ENCODE measurements around the gene AMER1.
"Not testable (repeated sequence)": the region's sequence is repeated elsewhere in the genome, so short reads cannot be mapped to it uniquely, and the experiment has no call there.

AMER1 gene

DNA sequence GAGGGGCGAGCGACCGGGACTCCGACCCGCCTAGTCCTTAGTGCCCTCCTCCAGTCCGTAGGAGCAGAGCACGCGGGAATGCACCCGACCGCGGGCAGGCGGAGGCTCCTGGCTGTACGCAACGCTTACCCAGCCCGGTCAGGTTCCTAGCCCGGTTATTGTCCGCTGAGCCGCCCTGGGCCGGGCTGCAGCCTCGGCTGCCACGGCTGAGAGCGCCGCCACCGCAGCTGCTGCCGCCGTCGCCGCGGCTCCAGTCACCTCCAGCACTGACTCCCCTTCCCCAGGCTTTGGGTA is at the start of gene AMER1:
AMER1 (minus strand) TSS at position 268 of the 294 bp plus-strand sequence. CDS start 12,422 bp downstream, outside the sequence.
- DNase-seq (ENCODE audit: low read depth), result no peak

DNA sequence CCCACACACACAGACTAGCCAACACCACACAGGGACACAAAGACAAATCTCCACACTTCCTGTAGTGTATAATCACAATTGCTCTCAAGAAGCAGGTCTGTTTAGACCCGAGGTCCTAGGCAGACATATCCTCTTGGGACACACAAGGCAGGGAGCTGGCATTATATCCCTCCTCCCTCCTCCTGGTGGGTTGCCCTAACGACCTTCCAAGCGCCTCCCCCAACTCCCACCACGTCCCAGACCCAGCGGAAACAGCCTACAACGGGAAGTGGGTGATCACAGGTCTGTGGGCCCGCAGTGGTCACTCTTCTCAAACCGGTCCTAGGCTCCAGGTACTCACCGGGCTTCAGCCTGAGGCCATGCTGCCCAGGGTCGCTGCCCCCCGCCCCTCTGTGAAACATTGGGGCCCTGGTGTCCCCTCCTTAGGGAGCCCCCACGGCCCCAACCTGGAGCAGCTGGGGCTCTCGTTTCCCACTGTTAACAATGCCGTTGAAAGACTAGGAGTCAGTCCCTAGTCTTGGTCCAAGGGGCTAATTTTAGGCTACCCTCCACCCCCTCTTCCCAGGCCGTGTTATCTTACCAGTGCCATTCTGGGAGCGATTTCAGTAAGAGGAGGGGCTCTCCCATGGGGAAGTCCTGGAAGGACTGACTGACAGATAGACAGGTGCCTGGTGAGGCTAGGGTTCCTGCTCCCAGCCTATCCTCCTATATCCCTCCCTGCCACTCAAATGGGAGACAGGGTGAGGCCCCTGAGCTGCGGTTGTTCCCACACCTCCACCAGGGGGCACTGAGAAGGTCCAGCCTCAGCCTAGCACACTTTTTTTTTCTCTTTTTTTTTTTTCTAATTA is 24.8 kb upstream of the AMER1 start, which contains the start of gene ASB12:
ASB12 (minus strand) TSS at position 485 of the 848 bp plus-strand sequence. CDS start 4,957 bp downstream, outside the sequence.
- no peak for DNase-seq (ENCODE audit: low read depth)

DNA sequence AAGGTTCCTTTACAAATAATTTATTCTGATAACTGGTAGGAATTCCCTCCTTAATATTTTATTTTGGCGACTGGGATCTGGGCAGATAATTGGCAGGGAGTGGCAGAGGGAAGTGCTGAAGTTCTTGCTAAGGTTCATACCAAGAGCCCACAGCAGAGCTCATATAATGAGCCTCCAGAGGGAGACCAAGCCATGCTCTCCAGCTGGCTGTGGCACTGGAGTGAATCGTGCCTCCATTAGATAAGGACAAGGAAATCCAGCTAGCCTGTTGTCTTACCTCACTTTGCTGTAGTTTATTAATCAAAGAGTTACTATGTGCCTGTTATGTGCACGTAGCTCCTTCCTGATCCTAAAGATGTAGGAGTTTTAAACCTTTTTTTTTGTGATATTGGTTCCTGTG is 23.6 kb upstream of the AMER1 start:
- DNase-seq (ENCODE audit: low read depth), result no peak

DNA sequence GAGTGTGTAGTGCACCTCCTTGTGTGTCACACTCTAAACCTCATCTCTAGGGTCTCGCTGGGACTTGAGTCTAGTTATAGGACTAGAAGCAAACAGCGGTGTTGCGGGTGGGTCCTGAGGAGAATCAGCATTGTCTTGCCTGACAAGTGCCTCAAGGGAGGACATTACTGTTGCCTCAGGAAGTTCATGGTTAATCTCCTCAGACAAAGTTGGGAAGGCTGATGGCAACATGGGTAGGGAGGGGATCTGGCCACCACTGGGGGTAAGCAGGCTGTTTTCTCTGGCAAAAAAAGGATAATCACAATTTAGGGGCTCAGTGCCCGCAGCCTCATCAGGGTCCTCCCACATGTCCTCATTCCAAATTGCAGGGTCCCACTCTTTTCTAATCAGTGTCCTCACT is 12.5 kb upstream of the AMER1 start:
- no peak for DNase-seq (ENCODE audit: low read depth)

DNA sequence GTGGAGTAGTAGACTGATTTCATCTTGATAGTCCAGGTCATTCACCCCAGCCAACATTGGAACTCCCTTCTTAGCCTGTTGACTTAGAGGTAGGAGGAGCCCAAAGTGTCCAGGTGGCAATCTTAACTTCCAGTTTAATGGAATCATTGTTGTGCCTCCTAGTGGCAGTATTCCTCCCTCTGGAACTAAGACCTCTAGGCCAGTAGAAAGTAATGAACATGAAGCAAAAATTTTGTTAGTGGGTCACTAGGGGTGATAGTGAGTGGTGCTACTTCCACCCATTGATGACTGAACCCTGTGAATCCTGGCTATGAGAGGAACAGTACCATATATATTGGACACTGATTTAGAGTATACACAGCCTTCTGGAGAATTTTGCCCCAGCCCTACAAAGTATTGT is 8.5 kb upstream of the AMER1 start:
- not testable (repeated sequence) for DNase-seq (ENCODE audit: low read depth)

DNA sequence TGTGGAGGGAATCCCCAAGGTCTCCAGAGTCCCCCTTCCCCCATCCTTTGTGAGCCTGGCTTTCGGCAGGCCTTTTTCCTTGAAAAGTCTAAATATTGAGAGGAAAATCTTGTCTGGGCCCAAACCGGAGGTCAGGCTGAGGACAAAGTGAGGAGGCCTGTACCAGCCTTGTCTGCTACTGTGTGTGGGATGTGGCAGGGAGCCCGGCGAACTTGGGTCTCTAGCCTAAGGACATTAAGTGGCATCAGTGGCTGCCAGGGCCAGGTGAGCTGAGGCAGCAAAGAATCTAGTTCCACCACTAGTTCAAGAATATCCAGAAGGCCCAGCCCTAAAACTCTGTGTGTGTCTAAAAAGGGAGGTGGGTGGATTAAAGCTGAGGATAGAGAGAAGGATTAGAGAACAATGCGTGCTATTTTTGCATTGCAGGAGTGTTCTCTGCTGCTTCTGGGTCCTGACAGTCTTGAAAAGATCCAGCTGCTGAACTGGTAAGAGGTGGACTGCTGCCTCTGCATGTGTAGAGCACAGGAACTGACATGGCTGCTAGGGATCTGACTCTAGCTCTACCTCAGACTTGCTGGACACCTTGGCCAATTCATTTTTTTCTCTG is 1.2 kb upstream of the AMER1 start:
- DNase-seq (ENCODE audit: low read depth), result no peak

DNA sequence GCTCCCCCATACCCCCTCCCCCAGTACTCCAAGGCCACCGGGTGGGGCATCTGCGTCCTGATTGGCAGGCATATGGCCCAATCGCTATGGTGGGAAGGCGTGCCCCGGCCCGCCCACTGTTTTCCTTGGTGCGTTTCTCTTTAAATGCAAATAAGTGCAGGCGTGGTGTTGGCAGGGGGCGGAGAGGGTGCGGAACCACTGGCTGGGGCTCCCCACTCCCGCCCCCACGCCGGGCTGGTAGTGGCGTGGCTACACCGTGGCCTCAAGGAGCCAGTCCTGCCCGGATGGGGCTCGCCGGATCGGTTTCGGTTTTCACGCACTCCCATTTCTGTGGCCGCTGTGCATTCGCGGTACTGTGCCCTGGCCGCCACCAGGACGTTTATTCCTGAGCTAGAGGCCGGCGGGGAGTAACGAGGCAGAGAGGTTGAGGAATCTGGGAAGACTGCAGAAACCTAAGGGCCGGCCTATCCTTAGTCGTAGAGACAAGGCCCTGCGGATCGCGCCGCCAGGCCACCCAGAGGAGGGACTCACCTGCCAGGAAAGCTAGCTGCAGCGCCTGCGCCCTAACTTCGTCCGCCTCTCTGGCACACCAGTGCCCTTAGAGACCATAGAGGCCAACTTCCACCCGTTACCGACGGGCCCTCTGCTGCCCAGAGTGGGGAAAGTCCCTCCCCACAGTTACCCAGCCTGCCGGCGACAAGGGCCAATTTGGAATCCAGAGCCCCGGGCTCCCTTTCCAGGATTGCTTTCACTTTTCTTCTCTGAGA is 410 bp upstream of the AMER1 start:
- peak; percentile 43 for DNase-seq (ENCODE audit: low read depth)

DNA sequence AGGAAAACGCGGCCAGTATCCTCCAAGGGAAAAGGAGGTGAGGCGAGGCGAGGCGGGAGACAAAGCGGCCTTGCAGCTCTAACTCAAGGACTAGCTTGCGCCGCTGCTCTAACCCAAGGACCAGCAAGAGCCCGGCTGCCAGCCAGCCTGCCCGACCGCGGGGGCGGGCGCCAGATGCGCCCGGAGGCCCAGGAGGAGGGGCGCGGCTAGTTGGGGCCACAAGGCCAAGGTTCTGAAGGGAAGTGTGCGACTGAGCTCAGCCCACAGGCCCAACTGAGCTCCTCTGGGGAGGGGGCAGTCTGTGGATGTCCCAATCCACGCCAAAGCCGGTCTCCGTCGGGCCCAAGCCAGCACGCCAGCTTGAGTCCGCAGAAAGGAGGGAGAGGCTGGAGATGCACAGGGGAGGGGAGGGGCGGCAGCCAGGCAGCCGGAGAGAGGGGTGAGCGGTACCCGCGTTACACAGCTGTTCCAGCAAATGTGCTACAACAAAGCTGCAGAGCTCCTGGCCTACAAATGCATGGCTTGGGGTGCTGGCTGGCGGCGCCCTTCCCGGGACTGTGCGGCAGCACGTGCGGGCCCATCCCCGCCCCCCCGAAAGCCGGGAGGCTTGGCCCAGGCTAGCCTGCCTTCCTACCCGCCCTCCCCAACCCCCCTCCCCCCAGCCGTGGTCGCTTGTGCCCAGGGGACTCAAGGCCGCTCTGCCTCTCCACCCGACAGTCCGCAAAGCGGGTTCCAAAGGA is 637 bp downstream of the AMER1 start:
- no peak for DNase-seq (ENCODE audit: low read depth)

DNA sequence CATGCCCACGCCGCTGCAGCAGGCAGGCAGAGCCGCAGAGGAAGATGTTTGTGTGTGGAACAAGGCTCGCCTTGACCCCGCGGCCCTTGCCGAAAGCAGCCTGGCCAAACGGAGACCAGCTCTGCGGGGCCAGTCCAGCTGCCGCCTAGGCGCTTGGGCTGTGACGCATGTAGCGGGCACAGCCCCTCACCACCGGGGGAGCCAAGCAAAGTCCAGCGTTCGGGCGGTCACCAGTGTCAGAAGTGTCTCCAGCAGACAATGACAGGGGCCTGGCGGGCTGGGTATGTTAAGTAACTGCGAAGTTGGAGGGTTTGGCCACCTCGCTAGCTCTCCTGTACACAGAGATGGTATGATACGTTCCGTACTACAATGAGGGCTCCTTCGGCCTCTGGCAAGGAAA is 1.3 kb downstream of the AMER1 start:
- DNase-seq (ENCODE audit: low read depth), result no peak

DNA sequence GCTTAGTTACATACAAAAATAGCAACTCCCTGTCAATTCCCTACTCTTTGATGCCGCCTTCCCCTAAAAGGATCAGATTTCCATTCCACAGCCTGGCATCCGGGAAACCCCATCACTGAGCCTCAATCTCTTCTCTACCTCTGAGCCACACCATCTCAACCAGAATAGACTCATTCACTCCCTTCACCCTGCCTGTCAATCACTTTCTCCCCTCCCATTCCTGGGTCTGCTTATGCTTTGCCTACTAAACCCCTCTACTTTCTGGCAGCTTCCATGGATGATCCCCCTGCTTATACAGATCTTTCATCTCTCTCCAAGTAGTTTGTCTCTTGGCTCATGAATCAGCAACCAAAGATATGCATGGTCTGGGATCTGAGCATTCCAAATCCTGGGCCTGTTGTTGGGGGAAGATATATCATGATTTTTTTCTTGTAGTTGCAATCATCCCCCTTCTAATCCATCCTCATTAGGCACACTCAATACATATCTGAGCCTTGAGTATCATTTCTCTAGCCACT is 2.6 kb downstream of the AMER1 start:
- no peak for DNase-seq (ENCODE audit: low read depth)

DNA sequence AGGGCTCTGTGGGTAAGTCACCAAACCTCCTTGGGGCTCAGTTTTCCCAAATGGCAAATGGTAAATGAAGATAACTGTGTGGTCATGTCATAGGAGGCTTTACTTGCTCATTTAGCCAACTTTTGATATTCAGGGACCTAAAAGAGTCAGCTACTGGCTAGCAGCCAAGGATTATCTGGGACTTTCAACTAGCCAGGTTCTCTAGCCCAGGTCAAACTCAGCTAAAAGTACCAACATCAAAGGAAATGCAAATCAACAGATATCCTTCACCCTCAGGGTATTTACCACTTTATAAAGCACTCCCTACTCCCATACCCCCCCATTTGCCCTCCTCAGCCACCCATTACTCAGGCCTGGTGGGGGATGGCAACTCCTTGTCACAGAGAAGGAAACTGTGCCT is 7.5 kb downstream of the AMER1 start:
- DNase-seq (ENCODE audit: low read depth), result no peak

DNA sequence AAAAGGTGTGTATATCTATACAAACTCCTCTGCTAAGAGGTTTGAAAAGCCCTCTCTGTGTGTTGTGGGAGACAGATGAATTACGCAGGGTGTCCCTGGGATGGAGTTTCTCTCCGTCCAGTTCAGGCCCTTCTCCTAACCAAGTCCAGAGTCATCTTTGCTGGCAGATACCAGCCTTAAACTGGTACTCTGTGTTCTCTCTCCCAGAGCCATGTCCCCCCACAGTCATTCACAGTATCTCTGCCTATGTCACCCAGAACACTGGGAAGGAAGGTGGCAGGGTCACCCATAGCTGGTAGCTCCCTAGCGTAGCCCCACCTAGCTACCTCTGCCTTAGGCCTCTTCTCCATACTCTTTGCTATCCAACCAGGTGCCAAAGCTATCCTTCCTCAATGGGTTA is 8.9 kb downstream of the AMER1 start:
- DNase-seq (ENCODE audit: low read depth), result no peak

DNA sequence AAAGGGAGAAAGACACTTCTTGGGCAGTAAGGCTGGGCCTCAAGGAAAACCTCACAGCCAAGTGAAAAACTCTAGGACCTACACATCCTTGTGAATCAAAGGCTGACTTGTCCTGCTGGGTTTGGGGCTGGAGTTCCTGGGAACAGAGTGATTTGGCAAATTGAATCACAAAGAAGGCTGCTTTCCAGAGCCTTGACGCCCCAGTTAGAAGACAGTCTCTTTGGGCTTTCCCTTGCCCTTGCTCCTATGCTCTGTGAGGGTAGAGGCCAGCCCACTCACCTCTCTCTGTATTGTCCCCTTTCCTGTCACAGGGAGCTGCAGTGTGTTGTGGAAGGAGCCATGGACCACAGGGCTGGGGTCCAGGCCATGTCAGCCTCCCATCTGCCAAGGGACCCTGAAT is 9.6 kb downstream of the AMER1 start:
- no peak for DNase-seq (ENCODE audit: low read depth)

DNA sequence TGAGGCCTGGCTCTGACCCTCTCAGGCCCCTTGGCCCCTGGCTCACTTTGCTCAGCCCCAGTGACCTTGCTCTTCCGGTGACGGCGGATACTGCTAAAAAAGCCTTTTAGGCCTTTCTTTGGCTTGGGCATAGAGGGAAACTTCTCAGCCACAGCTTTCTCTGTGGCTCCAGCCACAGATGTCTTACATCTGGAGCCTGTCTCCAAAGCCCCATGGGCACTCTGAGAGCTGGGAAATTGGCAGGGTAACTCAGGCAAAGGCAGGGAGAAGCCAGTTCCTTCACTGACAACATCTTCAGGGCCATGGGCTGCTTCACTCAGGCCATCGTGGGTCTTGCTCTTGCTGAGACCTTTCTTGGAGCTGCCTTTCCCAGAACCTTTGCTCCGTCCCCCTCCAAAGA is 12.8 kb downstream of the AMER1 start:
- no peak for DNase-seq (ENCODE audit: low read depth)

DNA sequence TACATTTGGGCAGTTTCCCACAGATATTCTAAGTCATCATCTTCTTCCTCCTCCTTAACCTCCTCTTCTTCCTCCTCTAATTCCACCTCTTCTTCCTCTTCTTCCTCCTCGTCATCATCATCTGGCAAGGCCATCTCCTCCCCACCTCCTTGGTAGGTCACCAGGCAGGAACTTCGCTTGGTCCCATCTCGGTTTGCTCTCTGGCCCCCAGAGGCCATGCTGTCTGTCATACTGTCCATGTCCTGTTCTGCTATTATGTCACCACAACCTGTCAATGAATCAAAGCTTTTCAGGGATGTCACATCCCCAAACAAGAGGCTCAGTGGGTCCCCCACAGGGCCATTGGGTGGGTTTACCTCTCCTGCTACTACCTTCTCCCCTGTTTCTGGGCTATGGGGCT is 13.5 kb downstream of the AMER1 start:
- no peak for DNase-seq (ENCODE audit: low read depth)

DNA sequence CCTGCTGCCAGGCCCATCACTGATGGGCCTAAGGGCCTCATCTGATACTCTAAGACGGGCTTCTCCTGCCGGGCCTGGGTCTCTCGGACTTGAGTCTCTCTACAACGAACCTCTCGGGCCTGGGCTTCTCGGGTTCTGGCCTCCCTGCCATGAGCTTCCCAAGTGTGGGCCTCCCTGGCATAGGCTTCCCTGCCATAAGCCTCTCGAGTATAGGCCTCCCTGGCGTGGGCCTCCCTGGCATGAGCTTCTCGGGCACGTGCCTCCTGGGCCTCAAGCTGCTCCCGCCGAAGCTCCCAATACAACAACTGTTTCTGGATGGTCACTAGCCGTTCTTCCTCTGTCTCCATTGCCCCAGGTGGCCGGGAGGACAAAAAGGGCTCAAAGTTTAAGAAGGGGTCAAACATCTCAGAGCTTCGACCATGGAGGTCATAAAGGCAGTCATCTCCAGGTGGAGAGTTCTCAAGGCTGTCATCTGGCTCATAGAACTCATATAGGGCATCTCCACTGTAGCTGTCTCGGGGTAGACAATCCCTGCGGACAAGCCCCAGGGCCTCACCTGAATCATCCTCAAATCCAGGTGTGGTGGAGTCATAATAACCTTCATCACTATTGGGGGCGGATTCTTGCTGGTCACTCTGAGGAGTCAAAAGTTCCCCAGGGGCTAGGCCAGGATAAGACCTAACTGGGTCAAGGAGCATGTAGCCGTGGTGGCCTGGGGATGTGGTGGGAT is 14.1 kb downstream of the AMER1 start:
- DNase-seq (ENCODE audit: low read depth), result no peak

DNA sequence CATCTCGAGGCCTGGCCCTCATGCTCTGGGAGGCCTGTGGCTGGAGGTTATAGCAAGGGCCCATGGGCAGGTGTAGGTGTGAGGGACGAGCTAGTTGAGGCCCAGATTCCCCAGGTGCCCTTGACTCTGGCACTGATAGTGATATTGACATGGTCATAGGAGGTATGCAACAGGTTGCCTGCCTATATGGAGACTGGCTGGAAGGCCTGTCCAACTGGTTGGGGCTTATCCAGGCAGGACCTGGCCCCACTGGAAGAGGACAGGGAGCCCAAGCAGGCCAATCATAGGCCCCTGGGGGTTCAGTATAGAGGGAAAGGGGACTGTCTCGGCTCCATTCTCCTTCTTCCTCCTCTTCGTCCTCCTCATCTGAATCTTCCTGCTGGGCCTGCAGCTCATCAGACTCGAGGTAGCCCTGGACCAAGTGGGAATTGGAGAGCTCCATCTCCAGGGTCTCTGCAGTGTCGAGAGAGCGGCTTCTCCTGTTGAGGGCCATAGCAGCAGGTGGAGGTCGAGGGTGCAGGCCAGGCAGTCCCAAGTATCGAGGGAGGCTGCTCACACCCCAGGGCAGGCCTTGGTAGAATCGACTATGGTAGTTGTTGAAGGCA is 15.3 kb downstream of the AMER1 start:
- DNase-seq (ENCODE audit: low read depth), result no peak

DNA sequence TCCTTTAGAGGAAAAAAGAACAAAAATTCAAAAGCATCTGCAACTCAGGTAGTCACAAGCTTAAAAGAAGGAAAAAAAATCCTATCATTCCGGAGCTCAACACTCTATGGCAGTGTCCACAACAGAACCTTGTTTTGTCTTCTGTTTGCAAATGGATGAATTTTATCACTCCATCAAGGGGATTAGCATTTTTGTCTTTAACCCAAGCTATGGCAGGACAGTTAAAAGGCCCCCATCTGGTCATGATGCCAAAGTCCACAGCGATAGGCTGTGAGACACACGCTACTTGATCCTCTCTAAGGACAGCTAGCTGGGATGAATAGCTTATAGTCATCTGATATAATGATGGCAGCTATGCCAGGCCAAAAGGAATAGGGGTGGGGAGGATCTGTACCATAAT is 16.6 kb downstream of the AMER1 start:
- no peak for DNase-seq (ENCODE audit: low read depth)

DNA sequence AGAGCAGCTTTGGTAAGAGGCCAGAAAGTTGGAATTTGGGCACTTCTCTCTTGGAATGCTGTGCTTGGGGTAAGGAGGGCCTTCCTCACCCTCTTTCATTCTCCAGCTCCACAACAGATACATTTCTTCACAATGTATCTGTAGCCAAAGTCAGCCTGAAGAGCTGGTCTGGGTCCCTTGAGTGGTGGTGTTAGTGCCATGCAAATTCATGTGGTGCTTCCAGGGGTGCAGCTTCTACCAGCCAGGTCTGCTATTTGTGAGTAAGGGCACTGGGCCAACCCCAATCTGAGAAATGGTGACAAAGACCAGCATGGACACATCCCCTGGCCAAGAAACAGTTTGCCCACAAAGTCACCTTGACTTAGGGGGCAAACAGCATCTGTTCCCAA is 17.8 kb downstream of the AMER1 start:
- no peak for DNase-seq (ENCODE audit: low read depth)

DNA sequence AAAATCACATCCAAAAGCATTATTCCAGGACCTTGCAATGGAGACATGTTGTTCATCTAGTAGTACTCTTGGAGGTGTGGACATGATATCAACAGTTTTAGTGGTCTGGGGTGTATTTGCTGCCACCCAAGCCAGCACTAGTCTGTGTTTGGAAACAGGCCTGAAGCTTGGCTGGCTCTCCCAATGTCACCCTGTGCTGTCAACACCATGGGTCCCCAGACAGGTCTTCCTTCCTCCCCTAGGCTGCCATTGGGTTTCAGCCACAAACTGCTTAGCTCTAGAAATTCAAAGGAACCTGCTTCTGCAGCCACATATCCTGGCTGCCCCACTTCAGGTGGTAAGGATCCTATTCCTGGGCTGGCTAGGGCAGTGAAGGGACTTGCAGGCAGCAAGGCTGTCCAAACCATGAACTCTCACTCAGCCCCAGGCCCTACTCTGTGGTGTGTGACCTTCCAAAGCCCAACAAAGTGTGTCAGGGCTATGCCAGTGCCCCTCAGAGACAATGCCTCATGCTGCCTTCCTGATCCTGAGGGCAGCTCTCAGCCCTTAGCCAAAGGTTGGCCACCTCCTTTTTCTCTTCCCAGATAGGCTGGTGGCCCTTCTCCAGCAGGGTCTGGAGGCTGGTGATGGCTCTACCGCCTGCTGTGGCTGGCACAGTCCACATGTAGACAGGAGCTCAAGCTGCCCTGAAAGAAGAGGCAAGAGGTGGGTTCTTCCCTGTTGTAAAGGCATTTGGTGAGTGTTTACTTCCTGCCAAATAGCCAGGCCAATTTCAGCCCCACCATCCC is 18.3 kb downstream of the AMER1 start:
- no peak for DNase-seq (ENCODE audit: low read depth)

Data from stimulated activated CD8-positive, alpha-beta memory T cell treated with anti-CD3 and anti-CD28 coated beads, Interleukin-15, amount 100 ng/mL, for 24 hours (primary cell).